ENCODE data around the gene OGT.

GRCh38 chrX:71550578-71550977 is 17.7 kb downstream of the OGT start:
- TF ChIP-seq CTCF (IDR thresholded peaks at IDR 0.05) (no peak), POLR2A (IDR thresholded peaks at IDR 0.05) (no peak)
